ENCODE measurements around the gene AZU1.
"Not testable (repeated sequence)": the region's sequence is repeated elsewhere in the genome, so short reads cannot be mapped to it uniquely, and the experiment has no call there.

Gene AZU1

DNA sequence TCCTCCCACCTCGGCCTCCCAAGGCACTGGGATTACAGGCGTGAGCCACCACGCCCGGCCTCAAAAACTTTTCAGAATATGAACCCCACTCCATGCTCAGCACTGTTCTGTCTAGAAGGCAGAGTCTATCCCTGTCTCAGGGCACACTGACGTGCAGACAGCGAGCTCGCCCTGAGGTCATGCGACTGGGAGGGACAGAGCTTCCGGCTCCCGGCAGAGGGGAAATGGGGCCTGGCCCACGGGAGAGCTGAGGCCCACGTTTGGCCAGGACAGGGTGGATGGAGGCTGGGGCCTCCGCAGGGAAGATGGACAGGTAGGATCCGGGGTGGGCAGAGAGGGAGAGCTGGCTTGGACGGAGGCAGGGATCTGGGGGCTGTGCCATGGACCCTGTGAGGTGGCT, 2.8 kb upstream of the AZU1 start:
- in situ Hi-C loops (cut with MboI; ENCODE audit: low sequenced_read_pairs): no loop called here

DNA sequence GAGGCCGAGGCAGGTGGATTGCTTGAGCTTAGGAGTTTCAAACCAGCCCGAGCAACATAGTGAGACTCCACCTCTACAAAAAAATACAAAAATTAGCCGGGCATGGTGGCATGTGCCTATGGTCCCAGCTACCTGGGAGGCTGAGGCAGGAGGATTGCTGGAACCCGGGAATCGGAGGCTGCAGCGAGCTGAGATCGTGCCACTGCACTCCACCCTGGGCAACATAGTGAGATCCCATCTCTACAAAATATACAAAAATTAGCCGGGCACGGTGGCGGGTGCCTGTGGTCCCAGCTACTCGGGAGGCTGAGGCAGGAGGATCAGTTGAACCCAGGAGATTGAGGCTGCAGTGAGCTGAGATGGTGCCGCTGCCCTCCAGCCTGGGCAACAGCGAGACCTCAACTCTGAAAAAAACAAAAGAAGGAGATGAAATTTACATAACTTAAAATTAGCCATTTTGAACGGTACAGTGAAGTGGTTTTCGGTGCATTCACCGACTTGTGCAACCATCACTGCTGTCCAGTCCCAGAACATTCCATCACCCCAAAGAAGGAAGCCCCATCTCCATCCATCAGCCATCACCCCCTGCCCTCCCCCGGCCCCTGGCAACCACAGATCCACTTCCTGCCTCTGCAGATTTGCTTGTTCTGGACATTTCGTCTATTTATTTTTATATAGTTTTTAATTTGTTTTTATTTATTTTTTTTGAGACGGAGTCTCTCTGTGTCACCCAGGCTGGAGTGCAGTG, 1.6 kb upstream of the AZU1 start:
- in situ Hi-C loops (cut with MboI; ENCODE audit: low sequenced_read_pairs): no loop called here

DNA sequence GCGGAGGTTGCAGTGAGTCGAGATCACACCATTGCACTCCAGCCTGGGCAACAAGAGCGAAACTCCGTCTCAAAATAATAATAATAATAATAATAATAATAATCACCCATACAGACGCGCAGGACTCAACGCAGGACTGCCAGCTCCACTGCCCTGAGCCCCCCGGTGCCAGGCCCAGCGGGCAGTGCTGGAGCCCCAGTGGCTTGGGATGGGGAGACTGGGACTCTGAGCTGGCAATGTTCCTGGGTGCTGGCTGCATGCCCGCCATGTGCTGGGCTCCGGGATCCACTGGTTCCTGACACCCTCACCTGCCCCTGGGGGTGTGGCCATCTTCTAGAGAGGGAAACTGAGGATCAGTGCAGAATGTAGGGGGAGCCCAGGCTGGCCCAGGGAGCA, 325 bp upstream of the AZU1 start:
- in situ Hi-C loops (cut with MboI; ENCODE audit: low sequenced_read_pairs): no loop called here

DNA sequence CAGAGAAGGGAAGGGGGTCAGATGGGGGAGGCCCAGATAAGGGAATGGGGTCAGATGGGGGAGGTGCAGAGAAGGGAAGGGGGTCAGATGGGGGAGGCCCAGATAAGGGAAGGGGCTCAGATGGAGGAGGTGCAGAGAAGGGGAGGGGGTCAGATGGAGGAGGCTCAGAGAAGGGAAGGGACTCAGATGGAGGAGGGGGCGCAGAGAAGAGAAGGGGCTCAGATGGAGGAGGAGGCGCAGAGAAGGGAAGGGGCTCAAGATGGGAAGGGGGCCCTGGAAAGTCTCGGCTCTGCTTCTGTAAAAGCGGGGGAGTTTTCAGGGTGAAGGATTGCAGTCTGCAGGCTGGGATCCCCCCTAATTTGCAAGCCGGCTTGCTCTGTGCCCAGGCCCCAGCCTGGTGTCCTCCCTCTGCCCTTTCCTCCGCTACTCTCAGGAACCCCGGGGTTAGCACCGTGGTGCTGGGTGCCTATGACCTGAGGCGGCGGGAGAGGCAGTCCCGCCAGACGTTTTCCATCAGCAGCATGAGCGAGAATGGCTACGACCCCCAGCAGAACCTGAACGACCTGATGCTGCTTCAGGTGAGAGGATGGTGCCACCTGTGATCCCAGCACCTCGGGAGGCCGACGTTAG, 1.6 kb downstream of the AZU1 start:
- in situ Hi-C loops (cut with MboI; ENCODE audit: low sequenced_read_pairs): no loop called here

DNA sequence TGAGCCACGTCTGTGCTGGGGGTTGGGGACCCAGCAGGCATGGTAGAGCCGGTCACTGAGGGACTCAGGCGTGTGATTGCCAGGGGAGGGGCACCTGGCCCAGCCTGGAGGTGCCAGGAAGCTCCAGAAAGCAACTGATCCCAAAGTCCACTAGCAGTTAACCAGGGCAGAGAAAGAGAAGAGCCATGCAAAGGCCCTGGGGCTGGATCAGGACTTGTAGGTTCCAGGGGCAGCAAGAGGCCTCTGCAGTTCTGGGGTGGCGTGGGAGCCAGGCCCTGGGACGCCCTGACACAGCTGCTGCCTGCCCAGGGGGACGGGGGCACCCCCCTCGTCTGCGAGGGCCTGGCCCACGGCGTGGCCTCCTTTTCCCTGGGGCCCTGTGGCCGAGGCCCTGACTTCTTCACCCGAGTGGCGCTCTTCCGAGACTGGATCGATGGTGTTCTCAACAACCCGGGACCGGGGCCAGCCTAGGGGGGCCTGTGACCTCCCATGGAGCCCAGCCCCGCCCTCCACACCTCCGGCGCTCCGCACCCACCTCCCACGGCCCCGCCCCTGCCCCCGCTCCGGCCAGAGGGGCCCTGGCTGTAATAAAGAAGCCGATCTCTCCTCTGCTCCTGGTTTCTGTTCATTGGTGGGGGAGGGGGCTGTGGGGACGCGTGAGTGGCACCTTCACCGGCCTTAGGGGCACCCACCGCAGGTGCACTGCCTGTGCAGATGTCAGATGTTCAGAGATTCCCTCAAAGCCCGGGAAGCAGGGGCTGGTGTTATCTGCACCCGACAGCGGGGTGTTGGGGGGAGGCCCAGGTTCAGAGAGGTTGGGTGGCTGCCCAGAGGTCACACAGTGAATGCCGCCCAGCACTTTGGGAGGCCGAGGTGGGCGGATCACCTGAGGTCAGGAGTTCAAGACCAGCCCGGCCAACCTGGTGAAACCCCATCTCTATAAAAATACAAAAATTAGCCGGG, 4.1 kb downstream of the AZU1 start:
- in situ Hi-C loops (cut with MboI; ENCODE audit: low sequenced_read_pairs): no loop called here

DNA sequence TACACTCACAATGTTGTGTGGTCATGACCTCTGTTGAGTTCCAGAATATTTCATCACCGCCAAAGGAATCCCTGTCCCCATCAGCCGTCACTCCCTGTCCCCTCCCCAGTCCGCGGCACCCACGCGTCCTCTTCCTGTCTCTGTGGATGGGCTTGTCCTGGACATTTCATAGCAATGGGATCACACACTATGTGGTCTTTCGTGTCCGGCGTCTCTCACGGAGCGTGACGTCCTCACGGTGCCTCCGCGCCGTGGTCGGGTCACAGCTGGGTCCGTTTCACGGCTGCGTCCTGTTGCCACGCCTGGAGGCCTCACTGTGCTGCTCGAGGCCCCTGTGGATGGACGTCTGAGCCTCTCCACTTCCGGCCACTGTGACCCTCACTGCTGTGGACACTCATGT, 6.6 kb downstream of the AZU1 start:
- in situ Hi-C loops (cut with MboI; ENCODE audit: low sequenced_read_pairs): no loop called here

DNA sequence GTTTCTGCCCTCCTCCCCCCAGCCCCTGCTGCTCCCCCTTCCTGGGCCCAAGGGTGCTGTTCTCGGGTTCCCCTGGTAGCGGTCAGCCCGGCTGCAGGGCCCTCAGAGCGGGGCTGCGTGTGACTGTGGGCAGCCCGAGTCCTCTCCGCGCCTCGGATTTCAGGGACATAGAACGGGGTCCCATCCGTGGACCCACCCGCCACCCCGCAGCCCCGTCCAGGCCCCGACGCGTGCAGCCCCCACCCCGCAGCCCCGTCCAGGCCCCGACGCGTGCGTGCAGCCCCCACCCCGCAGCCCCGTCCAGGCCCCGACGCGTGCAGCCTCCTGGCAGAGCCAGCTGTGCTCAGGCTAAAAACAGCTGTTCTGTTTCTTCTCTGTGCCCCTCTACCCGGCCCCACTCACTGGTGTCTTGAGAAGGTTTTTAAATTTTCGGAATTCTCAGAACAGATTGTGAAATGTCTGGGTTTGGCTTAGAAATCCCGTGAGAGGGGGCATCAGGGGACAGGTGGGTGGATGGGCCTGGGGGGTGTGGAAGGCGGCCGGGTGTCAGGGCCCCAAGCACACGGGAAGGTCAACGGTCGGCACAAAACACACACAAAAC, 7.7 kb downstream of the AZU1 start:
- in situ Hi-C loops (cut with MboI; ENCODE audit: low sequenced_read_pairs): no loop called here

DNA sequence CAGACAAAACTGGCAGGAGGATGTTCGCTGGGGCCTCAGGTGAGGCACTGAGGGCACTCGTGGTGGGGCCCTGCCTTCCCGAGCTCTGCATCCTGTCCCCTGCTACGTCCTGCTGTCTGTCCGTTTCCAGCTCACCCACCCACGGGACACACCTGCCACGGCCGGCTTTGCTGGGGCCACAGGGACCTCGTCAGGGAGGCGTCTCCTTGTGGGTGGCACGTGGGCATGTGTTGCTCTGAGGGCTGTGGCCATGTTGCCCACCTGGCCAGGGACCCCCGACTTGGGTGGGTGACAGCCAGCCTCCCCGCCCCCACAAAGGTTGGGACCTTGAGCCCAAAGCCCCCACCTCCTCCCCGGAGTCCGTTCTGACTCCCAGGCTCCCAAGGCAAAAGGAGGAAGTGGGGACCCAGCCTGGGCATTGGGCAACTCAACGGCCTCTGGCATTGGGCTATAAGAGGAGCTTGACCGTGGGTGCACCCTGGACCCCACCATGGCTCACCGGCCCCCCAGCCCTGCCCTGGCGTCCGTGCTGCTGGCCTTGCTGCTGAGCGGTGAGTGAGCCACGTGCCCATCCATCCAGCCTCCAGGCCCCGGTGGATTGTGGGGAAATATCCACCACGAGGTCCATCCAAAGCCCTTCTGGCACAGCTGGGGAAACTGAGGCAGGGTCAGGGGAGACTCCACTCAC, 13.0 kb downstream of the AZU1 start, which contains the start of gene PRTN3:
Gene PRTN3 (plus strand): TSS at position 481 of the 688 bp plus-strand sequence. CDS start 10 bp downstream, at position 491.
- in situ Hi-C loops (cut with MboI; ENCODE audit: low sequenced_read_pairs): no loop called here

DNA sequence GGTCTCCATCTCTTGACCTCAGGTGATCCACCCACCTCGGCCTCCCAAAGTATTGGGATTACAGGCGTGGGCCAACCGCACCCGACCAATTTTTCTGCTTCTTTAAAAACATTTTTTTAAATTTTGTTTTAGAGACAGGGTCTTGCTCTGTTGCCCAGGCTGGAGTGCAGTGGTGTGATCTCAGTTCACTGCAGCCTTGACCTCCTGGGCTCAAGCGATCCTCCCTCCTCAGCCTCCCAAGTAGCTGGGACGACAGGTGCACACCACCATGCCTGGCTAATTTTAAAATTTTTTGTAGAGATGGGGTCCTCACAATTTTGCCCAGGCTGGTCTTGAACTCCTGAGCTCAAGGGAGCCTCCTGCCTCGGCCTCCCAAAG, 15.2 kb downstream of the AZU1 start:
- in situ Hi-C loops (cut with MboI; ENCODE audit: low sequenced_read_pairs): not testable (repeated sequence)

DNA sequence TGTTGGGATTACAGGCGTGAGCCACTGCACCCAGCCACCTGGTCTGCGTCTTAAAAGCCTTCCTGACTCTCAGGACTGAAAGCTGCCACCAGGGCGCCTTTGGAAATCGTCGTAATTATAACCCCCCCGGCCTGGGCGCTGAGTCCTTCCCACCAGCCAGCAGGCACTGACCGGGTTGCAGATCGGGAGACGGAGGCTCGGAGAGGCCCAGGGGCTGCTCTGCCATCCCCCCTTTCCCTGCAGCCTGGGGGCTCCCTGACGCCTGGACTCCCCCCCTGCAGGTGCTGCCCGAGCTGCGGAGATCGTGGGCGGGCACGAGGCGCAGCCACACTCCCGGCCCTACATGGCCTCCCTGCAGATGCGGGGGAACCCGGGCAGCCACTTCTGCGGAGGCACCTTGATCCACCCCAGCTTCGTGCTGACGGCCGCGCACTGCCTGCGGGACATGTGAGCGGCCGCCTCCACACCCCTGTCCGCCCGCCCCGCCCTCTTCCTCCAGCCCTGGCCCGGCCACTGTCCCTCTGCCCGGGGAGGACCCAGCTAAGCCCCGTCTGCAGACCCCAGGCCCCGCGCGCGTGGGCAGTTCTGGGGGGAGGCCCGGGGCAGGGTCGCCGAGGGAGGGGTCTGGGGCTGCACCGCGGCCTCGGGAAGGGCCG, 15.7 kb downstream of the AZU1 start:
- in situ Hi-C loops (cut with MboI; ENCODE audit: low sequenced_read_pairs): no loop called here

DNA sequence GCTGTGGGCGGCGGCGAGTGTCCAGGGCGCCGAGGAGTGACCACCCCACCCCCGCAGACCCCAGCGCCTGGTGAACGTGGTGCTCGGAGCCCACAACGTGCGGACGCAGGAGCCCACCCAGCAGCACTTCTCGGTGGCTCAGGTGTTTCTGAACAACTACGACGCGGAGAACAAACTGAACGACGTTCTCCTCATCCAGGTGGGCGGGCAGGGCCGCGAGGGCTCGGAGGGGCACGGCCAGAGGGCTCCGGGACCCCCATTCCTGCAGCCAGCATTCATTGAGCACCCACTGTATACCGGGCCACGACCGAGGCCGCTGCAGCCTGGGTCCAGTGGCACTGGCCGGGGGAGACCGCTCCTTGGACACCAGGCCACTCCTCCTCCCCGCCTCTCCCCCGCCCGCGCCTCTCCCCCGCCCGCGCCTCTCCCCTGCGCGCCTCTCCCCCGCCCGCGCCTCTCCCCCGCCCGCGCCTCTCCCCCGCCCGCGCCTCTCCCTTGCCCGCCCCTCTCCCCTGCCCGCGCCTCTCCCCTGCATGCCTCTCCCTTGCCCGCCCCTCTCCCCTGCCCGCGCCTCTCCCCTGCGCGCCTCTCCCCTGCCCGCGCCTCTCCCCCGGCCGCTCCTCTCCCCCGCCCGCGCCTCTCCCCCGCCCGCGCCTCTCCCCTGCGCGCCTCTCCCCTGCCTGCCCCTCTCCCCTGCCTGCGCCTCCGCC, 16.4 kb downstream of the AZU1 start:
- in situ Hi-C loops (cut with MboI; ENCODE audit: low sequenced_read_pairs): no loop called here

DNA sequence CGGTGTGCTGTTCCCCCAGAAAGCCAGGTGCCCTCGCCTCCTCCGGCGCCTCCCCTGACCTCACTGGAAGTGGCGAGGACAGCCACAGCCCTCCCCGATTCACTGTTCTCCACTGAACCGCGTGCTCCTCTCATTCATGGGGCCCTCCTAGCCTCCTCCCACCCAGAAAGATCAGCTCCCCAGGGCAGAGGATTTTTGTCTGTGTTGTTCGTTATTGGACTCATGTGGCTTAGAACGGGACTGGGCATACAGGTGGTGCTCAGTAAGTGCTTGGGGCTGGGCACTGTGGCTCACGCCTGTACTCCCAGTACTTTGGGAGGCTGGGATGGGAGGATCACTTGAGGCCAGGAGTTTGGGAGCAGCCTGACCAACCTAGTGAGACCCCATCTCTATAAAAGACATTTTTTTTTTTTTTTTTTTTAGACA, 16.9 kb downstream of the AZU1 start:
- in situ Hi-C loops (cut with MboI; ENCODE audit: low sequenced_read_pairs): no loop called here

DNA sequence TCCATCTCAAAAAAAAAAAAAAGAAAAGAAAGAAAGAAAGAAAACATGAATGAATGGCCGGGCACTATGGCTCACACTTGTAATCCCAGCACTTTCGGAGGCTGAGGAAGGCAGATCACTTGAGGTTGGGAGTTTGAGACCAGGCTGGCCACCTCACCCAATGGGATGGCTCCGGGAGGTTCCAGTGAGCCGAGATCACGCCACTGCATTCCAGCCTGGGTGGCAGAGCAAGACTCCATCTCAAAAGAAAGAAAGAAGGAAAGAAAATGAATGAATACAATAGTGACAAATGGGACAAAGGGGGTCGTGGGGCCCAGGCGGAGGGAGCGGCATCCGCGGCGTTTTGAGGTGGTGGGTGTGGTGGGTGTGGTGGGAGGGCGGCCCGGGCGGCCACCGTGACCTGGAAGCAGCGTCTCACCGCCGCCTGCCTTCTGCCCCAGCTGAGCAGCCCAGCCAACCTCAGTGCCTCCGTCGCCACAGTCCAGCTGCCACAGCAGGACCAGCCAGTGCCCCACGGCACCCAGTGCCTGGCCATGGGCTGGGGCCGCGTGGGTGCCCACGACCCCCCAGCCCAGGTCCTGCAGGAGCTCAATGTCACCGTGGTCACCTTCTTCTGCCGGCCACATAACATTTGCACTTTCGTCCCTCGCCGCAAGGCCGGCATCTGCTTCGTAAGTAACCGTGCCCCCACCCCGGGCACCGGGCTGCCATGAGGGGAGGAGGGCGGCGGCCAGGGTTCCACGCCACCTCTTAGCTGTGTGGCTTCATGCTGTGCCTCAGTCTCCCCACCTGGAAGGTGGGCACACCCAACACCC, 18.3 kb downstream of the AZU1 start:
- in situ Hi-C loops (cut with MboI; ENCODE audit: low sequenced_read_pairs): no loop called here

DNA sequence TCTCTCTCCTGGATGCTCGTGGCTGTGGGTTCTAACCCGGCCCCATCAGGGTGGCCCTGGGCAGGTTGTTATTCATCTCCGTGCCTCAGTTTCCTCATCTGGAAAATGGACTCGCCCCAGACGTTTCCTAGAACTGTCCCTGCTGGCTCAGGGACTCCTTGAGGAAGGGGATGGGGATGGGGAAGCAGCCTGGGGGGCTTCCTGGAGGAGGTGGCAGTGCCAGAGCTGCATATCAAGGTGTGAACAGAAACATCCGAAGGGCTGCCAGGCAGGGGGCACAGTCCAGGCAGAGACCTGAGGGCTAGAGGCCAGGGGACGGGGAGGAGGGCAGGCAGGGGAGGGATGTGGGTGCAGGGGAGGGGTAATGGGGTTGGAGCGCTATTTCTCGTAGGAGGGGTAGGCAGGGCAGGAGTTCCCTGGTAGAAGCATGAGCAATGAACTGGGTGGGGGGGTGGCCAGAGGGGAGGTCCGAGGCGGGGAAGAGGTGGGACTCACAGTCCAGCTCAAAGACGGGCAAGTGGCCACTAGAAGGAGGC, 20.8 kb downstream of the AZU1 start:
- in situ Hi-C loops (cut with MboI; ENCODE audit: low sequenced_read_pairs): no loop called here

DNA sequence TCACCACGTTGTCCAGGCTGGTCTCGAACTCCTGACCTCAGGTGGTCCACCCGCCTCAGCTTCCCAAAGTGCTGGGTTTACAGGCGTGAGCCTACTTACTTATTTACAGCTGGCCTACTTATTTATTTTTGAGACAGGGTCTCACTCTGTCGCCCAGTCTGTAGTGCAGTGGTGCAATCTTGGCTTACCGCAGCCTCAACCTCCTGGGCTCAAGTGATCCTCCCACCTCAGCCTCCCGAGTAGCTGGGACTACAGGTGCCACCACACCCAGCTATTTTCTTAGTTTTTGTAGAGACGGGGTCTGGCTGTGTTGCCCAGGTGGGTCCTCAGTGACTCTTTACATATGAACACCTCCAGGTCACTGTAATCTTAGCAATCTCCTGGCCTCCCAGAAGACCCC, 21.6 kb downstream of the AZU1 start:
- in situ Hi-C loops (cut with MboI; ENCODE audit: low sequenced_read_pairs): not testable (repeated sequence)

DNA sequence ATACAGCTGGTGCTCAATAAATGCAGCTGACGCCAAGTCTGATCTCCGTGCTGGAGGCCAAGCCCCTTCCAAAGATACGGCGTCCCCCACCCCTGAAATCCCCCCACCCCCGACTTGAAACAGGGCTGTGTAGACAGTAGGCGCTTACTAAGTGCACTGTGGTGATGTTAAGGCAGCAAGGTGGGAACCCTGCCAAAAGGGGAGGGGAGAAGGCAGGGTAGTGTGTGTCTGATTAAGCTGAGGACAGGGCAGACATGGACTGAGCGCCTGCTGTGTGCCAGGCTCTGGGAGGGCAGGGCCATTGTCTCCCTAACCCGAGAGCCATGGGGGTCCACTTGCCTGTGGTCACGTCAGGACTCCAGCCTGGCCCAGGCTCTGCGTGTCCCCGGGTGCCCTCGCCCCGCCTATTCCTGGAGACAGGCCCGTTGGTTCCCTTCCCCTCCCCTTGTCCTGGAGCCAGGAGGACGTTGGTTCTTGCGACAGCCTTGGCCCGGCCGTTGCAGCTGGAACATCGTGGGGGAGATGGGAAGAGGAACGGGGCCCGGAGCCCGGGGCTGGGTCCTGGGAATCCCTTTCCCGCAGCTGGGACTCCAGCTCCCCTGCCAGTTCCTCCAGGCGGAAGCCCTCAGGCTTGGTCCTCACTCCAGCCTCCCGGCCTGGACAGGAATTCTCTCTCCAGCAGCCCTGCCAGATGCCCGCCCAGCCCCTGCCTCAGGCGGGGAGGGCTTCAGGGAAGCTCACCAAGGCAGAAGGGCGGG, 22.8 kb downstream of the AZU1 start:
- in situ Hi-C loops (cut with MboI; ENCODE audit: low sequenced_read_pairs): no loop called here

DNA sequence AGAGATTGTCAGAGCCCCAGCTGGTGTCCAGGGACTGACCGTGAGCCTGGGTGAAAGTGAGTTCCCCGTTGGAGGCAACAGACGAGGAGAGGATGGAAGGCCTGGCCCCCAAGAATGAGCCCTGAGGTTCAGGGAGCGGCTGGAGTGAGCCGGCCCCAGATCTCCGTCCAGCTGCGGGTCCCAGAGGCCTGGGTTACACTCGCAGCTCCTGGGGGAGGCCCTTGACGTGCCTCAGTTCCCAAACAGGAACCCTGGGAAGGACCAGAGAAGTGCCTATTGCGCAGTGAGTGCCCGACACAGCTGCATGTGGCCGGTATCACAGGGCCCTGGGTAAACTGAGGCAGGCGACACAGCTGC, 23.3 kb downstream of the AZU1 start:
- in situ Hi-C loops (cut with MboI; ENCODE audit: low sequenced_read_pairs): no loop called here
